ENCODE results near the gene MAPK6.

Gene MAPK6

DNA sequence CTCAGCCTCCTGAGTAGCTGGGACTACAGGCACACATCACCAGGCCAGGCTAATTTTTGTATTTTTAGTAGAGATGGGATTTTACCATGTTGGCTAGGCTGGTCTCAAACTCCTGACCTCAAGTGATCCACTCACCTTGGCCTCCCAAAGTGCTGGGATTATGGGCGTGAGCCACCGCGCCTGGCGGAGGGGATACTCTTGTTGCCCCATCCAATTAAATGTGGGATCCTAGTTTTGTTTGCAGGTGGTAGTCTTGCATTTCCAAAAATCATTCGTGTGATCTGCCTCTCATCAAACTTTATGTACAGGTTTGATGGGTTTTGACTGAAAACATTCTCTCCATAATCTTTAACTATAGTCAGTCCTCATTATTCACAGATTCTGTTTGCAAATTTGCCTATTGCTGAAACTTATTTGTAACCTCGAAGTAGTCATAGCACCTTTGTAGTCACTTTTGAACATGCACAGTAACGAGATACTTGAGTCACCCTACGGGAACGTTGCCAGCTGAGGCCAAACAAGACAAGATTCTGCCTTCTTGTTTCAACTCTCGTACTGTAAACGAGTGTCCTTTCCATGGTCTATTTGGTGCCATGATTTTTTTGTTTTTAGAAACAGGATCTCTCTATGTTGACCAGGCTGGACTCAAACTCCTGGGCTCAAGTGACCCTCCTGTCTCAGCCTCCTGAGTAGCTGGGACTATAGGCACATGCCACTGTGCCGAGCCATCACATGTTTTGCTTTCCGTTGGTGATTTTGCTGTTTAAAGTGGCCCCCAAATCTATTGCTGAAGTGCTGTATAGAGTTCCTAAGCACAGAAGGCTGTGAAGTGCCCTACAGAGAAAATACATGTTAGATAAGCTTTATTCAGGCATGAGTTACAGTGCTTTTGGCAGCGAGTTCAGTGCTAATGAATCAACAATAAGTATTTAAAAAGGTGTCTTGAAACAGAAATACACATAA, 8.1 kb upstream of the MAPK6 start:
- H3K4me3 ChIP-seq (replicated peaks; ENCODE audit: low read depth, low read length), result no peak overlapping the region
- DNase-seq (ENCODE audit: low read depth), result peak; percentile 83
- TF ChIP-seq, protein P1, sequence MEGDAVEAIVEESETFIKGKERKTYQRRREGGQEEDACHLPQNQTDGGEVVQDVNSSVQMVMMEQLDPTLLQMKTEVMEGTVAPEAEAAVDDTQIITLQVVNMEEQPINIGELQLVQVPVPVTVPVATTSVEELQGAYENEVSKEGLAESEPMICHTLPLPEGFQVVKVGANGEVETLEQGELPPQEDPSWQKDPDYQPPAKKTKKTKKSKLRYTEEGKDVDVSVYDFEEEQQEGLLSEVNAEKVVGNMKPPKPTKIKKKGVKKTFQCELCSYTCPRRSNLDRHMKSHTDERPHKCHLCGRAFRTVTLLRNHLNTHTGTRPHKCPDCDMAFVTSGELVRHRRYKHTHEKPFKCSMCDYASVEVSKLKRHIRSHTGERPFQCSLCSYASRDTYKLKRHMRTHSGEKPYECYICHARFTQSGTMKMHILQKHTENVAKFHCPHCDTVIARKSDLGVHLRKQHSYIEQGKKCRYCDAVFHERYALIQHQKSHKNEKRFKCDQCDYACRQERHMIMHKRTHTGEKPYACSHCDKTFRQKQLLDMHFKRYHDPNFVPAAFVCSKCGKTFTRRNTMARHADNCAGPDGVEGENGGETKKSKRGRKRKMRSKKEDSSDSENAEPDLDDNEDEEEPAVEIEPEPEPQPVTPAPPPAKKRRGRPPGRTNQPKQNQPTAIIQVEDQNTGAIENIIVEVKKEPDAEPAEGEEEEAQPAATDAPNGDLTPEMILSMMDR (IDR thresholded peaks at IDR 0.05; ENCODE audit: low read length, missing control alignments), result no peak

DNA sequence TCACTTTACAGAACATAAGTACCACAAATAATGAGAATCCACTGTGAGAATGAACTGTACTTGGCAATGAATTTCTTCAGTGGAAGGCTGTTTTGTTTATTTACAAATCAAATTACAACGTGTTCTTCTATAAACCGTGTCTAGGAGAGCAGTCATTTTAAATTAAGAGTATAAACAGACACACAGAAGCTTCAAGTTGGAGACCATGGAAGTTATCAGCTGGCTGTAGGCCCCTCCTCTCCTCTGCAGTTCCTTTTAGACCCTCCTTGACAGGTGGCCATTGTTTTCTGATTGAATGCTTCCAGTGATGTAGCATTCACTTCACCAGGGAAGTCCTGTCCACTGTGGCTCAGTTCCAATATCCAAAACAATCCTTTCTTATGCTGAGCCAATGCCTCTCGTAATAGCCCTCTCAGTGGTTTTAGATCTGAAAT, 7.3 kb upstream of the MAPK6 start:
- no peak overlapping the region for H3K4me3 ChIP-seq (replicated peaks; ENCODE audit: low read depth, low read length)
- peak; percentile 67 for DNase-seq (ENCODE audit: low read depth)
- TF ChIP-seq, protein P1 (IDR thresholded peaks at IDR 0.05; ENCODE audit: low read length, missing control alignments), result no peak

DNA sequence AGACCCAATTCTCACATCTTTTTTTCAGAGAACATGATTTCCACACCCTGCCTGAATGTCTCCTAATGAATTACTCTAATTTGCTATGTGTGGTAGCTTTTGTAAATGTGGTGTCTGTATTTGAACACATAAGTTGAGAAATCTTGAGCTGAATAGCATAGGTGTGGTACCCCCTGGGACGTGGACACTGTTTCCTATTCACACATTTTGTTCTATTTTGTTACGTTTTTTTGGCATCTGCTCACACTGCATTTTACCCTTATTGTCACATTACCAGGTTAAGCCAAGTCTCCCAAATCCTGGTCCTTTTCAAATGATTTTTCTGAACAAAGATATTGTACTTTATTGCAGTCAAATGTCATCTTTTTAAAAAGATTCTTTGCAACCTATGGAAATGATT, 6.8 kb upstream of the MAPK6 start:
- TF ChIP-seq, protein P1 (IDR thresholded peaks at IDR 0.05; ENCODE audit: low read length, missing control alignments), result no peak
- no peak for DNase-seq (ENCODE audit: low read depth)
- H3K4me3 ChIP-seq (replicated peaks; ENCODE audit: low read depth, low read length), result no peak overlapping the region

DNA sequence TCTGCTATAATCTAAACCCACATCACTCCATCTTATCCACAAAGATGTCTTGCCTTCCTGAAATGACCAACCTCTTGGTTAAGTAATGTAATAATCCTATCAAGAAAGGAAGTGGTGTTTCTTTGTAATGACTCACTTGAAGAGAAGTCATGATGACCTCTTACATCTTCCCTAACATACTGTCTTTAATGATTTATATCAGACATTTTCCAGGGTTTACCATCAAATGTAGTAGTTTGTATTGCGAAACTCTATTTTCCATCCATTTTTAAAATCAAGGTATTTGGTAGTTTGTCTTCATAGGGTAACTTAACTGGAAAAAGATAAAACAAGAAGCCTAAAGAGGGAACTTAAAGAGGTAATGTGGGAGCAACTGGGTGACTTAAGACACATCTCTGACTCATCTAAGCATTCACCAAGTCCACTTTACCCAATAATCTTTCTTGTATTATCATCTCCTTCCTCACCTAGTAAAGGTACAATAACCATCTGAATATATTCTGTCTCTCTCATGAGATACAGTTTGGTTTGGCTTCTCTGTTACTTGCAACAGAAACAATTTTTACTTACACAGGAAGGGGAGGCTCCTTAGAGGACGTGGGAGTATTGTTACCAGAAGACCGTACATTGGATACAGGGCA, 5.7 kb upstream of the MAPK6 start:
- peak; percentile 56 for DNase-seq (ENCODE audit: low read depth)
- H3K4me3 ChIP-seq (replicated peaks; ENCODE audit: low read depth, low read length), result no peak overlapping the region
- TF ChIP-seq, protein P1 (IDR thresholded peaks at IDR 0.05; ENCODE audit: low read length, missing control alignments), result no peak

DNA sequence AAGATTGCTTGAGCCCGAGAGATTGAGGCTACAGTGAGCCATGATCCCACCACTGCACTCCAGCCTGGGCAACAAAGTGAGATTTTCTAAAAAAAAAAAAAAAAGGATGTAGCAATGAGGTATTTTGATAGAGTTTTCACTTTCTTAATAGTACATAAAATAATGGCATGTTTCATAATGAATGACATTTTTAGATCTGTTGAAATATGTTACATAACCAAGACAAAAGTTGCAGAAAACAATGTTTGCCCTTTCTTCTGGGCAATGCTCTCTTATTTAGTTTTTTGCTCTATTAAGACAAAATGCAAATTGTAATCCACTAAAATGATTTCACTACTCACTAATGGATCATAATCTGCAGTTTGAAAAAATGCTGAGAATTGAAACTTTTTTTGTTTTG, 4.4 kb upstream of the MAPK6 start:
- no peak overlapping the region for H3K4me3 ChIP-seq (replicated peaks; ENCODE audit: low read depth, low read length)
- no peak for DNase-seq (ENCODE audit: low read depth)
- TF ChIP-seq, protein P1 (IDR thresholded peaks at IDR 0.05; ENCODE audit: low read length, missing control alignments), result no peak

DNA sequence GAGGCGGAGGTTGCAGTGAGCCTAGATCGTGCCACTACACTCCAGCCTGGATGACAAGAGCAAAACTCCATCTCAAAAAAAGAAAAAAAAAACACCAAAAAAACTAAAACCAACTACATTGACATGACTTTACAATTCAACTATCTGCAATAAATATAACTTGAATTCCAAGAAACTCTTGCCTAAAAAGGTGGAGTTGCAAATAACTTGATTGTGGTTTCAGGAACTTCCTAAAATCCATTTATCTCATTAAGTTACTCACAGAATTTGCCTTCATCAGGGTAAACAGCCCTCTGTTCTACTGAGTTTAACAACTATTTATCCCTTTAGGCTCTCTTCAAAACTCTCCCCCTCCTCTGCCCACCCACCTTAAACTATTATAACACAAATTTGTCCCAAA, 2.7 kb upstream of the MAPK6 start:
- DNase-seq (ENCODE audit: low read depth), result no peak
- no peak overlapping the region for H3K4me3 ChIP-seq (replicated peaks; ENCODE audit: low read depth, low read length)
- TF ChIP-seq, protein P1 (IDR thresholded peaks at IDR 0.05; ENCODE audit: low read length, missing control alignments), result no peak
